ENCODE results near the gene MRPL58. TPM values are rescaled to one million over a fixed set of nuclear protein-coding genes. Genes with fewer than 3 reads are reported as not detected.
"Not testable (repeated sequence)": the region's sequence is repeated elsewhere in the genome, so short reads cannot be mapped to it uniquely, and the experiment has no call there.

Gene MRPL58
- total and polyA plus RNA-seq, 5 experiments from 2014 or later = 23.9 to 58.1 (median 44.9) TPM

DNA sequence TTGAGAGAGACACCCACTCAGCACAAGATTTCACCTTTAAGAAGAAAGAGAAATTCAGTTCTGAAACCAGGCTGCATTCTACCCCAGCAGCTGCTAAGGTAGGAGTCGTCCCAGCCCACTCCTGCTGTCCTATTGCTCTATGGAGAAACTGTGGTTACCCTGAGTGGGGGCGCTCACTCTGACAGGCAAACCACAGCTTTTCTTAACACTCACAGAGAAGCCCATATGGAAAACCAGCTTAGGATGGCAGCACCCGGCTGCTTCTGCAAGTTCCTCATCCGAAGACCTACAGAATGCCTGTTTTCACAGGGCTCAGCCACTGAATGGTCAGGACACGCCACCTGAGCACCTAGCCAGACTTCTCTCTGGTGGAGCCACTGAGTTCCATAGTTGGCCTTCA lies 26.8 kb downstream of the MRPL58 start:
- H3K9me3 Mint-ChIP-seq = peaks cover 0 to 6% (median 0%) of the 10 kb centered on the region in 9 donors
- H3K4me1 Mint-ChIP-seq = peaks cover 22 to 44% (median 32%) of the 10 kb centered on the region in 4 donors
- H3K36me3 Mint-ChIP-seq = peaks cover 9 to 51% (median 13%) of the 10 kb centered on the region in 3 donors
- POLR2A ChIA-PET = interaction anchor here (1.1 to 1.4 kb wide), 3 partner anchors 27 to 417 kb away, joined by 3 to 4 read pairs (median 3); partner anchors contain the start of genes HID1, MRPL58 and TMEM94
- peak overlapping the region in 8 of 10 donors; percentile 4 to 78 (median 50) for H3K27ac Mint-ChIP-seq
- no peak overlapping the region for H3K4me3 Mint-ChIP-seq
- no peak for ATAC-seq
- H3K27me3 Mint-ChIP-seq = peaks cover 0 to 7% (median 0%) of the 10 kb centered on the region in 5 donors
- DNase-seq = no peak

- ATAC-seq (no peak), DNase-seq (no peak)
- Mint-ChIP-seq H3K9me3 (no peaks in the 10 kb centered on the region), H3K4me3 (no peak overlapping the region), H3K27ac (peak overlapping the region in 3 of 10 donors; percentile 52 to 76 (median 62)), H3K36me3 (peaks cover 9 to 51% (median 13%) of the 10 kb centered on the region in 3 donors), H3K27me3 (no peaks in the 10 kb centered on the region), H3K4me1 (peaks cover 13 to 39% (median 29%) of the 10 kb centered on the region in 4 donors)
- POLR2A ChIA-PET = interaction anchor here (1.0 kb wide), 1 partner anchor 56 kb away, joined by 5 read pairs; no protein-coding TSS in a partner anchor
Observed at GRCh38 chr17:75041656-75042280, 29.3 kb downstream of the MRPL58 start.

DNA sequence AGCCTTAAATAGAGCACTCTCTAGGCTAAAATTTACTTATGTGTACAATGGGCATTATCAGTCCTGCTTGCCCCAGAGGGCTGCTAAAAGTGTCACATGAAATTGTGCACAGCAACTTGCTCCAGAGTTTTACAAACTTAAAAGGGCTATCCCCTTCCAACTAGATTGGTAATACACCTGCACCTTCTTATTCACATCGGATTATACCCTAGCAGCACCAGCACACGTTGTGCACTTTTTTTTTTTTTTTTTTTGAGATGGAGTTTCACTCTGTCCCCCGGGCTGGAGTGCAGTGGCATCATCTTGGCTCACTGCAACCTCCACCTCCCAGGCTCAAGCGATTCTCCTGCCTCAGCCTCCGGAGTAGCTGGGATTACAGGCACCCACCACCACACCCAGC lies 31.3 kb downstream of the MRPL58 start:
- H3K9me3 Mint-ChIP-seq, ATAC-seq, DNase-seq, H3K27me3 Mint-ChIP-seq: not testable (repeated sequence)
- peaks cover 8 to 41% (median 9%) of the 10 kb centered on the region in 3 donors for H3K36me3 Mint-ChIP-seq
- peaks cover 17 to 45% (median 36%) of the 10 kb centered on the region in 4 donors for H3K4me1 Mint-ChIP-seq
- H3K27ac Mint-ChIP-seq = peak overlapping the region in 2 of 10 donors; percentile 29 to 41
- peak overlapping the region in 1 of 10 donors; percentile 24 for H3K4me3 Mint-ChIP-seq
- POLR2A ChIA-PET = interaction anchor here (0.6 to 1.4 kb wide), 3 partner anchors 74 to 218 kb away, joined by 3 to 8 read pairs (median 3); partner anchors contain the start of genes GGA3 and MRPS7

GRCh38 chr17:75044716-75045115 lies 32.2 kb downstream of the MRPL58 start:
- peak overlapping the region in 7 of 10 donors; percentile 34 to 88 (median 56) for H3K27ac Mint-ChIP-seq
- no peak for DNase-seq
- peaks cover 18 to 54% (median 45%) of the 10 kb centered on the region in 4 donors for H3K4me1 Mint-ChIP-seq
- POLR2A ChIA-PET = no interaction called here
- H3K36me3 Mint-ChIP-seq = peaks cover 4 to 37% (median 6%) of the 10 kb centered on the region in 3 donors
- H3K9me3 Mint-ChIP-seq = no peaks in the 10 kb centered on the region
- H3K27me3 Mint-ChIP-seq = no peaks in the 10 kb centered on the region
- H3K4me3 Mint-ChIP-seq = peak overlapping the region; percentile 31 to 98 (median 56)
- ATAC-seq = no peak

DNA sequence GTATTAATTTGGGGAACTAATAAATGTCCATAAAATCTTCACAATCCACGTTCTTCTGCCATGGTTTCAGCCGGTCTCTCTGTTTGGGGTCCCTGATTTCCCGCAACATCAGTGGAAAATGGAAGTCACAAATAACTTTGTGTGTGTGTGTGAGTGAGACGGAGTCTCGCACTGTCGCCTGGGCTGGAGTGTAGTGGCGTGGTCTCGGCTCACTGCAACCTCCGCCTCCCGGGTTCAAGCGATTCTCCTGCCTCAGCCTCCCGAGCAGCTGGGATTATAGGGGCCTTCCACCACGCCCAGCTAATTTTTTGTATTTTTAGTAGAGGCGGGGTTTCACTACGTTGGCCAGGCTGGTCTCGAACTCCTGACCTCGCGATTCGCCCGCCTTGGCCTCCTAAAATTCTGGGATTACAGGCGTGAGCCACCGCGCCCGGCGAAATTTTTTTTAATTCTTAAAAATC lies 33.5 kb downstream of the MRPL58 start:
- POLR2A ChIA-PET = interaction anchor here (0.8 to 4.7 kb wide), 11 partner anchors 10 to 224 kb away, joined by 3 to 68 read pairs (median 3); partner anchors contain the start of genes HID1 and MRPL58
- not testable (repeated sequence) for H3K9me3 Mint-ChIP-seq, DNase-seq, H3K27me3 Mint-ChIP-seq, ATAC-seq
- Mint-ChIP-seq H3K4me3 (peak overlapping the region; percentile 94 to 99 (median 96)), H3K27ac (peak overlapping the region; percentile 80 to 98 (median 97)), H3K4me1 (peaks cover 14 to 51% (median 47%) of the 10 kb centered on the region in 4 donors), H3K36me3 (peaks cover 0 to 33% (median 1%) of the 10 kb centered on the region in 3 donors)

DNA sequence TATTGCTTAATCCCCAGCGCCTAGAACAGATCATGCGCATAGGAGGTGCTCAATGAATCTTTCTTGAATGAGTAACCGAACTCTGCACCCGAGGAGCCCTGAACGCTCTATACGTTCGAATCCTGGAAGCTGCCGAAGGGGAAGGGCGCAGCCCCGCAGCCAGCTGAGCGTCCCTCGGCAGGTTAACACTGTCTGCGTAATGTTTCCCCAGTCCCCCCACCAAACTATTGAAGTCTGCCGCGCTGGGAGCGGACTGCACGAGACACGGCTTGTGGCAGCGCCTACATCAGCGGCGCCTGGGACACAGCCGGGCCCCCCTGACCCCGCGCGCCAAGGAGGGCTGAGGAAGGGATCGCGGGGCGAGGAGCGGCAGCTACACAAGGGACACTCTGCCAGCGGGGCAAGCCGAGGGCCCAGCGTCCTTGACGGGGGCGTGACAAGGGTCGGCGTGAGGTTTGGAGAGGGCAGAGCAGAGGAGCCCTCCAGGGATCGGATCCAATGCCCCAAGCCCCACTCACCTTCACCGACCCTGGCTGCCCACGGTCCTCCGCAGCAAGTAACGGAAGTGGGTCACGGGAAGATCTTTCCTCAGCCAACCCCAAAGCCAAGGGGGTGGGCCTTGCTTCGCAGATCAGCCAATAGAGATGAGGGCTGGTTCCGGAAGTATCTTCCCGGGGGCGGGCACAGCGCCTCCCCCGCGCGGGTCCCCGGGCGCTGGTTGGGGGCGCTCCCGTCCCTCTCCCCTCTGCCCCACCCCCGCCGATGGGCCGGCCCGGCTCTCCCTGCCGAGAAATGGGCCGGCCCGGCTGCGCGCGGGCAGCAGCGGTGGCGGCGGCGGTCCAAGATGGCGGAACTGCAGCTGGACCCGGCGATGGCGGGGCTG lies 34.2 kb downstream of the MRPL58 start, which contains the start of the genes ATP5PD and KCTD2:
ATP5PD (minus strand) TSS at position 563 of the 883 bp plus-strand sequence. CDS start 4,319 bp downstream, outside the sequence.
KCTD2 (plus strand) TSS at position 819 of the 883 bp plus-strand sequence; CDS start at position 845, 26 bp downstream.
- POLR2A ChIA-PET = interaction anchor here (0.6 to 4.7 kb wide), 17 partner anchors 10 to 223 kb away, joined by 3 to 68 read pairs (median 4); partner anchors contain the start of genes HID1 and MRPL58

DNA sequence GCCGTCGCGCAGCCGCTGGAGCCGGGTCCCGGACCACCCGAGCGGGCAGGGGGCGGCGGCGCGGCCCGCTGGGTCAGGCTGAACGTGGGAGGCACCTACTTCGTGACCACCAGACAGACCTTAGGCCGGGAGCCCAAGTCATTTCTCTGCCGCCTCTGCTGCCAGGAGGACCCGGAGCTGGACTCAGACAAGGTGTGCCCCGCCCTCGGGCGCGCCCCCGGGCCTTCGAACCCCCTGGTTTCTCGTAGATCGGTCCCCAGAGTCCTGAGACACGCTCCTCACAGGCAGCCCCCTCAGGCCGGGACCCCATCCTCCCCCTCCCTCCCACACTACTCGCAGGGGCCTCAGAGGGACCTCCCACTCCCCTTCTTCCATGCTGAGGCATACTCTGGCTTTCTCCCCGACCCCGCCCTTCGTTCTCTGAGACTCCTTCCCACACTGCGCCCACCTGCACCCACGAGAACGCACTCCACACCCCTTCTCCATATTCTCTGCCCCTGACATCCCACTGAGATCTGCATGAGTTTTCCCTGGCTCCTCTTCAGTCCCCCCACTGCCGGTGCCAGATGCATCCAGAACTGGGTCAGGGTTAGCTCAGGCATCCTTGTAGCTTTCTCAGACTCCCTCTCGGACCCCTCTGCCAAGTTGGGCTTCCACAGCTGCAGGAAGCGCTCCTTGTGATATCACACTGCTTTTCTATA lies 35.1 kb downstream of the MRPL58 start:
- DNase-seq (peak in 6 of 10 donors; percentile 10 to 45 (median 34)), ATAC-seq (peak; percentile 7 to 8)
- POLR2A ChIA-PET = interaction anchor here (0.8 to 4.7 kb wide), 9 partner anchors 11 to 136 kb away, joined by 3 to 68 read pairs (median 4); partner anchors contain the start of genes HID1 and MRPL58
- Mint-ChIP-seq H3K27me3 (no peaks in the 10 kb centered on the region), H3K36me3 (peaks cover 0 to 33% (median 6%) of the 10 kb centered on the region in 3 donors), H3K27ac (peak overlapping the region; percentile 88 to 98 (median 94)), H3K4me1 (peaks cover 17 to 54% (median 47%) of the 10 kb centered on the region in 4 donors), H3K9me3 (no peaks in the 10 kb centered on the region), H3K4me3 (peak overlapping the region; percentile 92 to 100 (median 96))

More for the DNA sequence above, 34.2 kb downstream of the MRPL58 start, which contains the start of the genes ATP5PD and KCTD2:
- Mint-ChIP-seq H3K4me3 (peak within 1 kb of the TSS; percentile 95 to 100 (median 96)), H3K27me3 (no peaks in the 10 kb centered on the region), H3K9me3 (no peaks in the 10 kb centered on the region), H3K4me1 (peaks cover 14 to 53% (median 47%) of the 10 kb centered on the region in 4 donors), H3K27ac (peak within 1 kb of the TSS; percentile 91 to 98 (median 98)), H3K36me3 (peaks cover 0 to 33% (median 3%) of the 10 kb centered on the region in 3 donors)
- ATAC-seq (peak; percentile 92 to 93), DNase-seq (peak; percentile 86 to 97 (median 91))

- peak overlapping the region; percentile 92 to 100 (median 96) for H3K4me3 Mint-ChIP-seq
- POLR2A ChIA-PET = interaction anchor here (0.9 to 4.7 kb wide), 9 partner anchors 11 to 155 kb away, joined by 3 to 68 read pairs (median 4); partner anchors contain the start of gene MRPL58
- H3K27ac Mint-ChIP-seq = peak overlapping the region; percentile 88 to 98 (median 94)
- DNase-seq (no peak), ATAC-seq (no peak)
- H3K36me3 Mint-ChIP-seq = peaks cover 0 to 41% (median 6%) of the 10 kb centered on the region in 3 donors
- H3K9me3 Mint-ChIP-seq = no peaks in the 10 kb centered on the region
- peaks cover 15 to 50% (median 47%) of the 10 kb centered on the region in 4 donors for H3K4me1 Mint-ChIP-seq
- no peaks in the 10 kb centered on the region for H3K27me3 Mint-ChIP-seq
Observed at GRCh38 chr17:75048249-75048878, 35.9 kb downstream of the MRPL58 start.

DNA sequence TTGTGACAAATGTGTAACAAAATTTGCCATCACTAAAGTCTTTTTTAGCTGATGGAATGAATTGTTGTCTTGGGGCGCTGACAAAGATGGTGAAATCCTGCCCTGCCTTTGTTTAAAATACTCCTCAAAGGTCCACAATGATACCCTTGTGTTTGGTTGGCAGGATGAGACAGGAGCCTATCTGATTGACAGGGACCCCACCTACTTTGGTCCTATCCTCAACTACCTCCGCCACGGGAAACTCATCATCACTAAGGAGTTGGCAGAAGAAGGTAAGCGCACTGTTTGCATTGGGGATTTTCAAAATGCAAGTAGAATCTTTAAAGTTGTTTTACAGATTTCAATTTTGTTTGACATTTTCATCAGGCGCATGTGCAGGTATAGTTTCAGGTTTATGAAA lies 36.6 kb downstream of the MRPL58 start:
- Mint-ChIP-seq H3K9me3 (no peaks in the 10 kb centered on the region), H3K4me3 (peak overlapping the region in 7 of 10 donors; percentile 12 to 97 (median 94)), H3K27me3 (no peaks in the 10 kb centered on the region), H3K27ac (peak overlapping the region in 5 of 10 donors; percentile 31 to 97 (median 88)), H3K36me3 (peaks cover 0 to 44% (median 6%) of the 10 kb centered on the region in 3 donors), H3K4me1 (peaks cover 15 to 47% (median 44%) of the 10 kb centered on the region in 4 donors)
- ATAC-seq (no peak), DNase-seq (no peak)
- POLR2A ChIA-PET = interaction anchor here (0.9 to 4.7 kb wide), 7 partner anchors 11 to 155 kb away, joined by 3 to 68 read pairs (median 3); partner anchors contain the start of genes MRPL58 and SUMO2

DNA sequence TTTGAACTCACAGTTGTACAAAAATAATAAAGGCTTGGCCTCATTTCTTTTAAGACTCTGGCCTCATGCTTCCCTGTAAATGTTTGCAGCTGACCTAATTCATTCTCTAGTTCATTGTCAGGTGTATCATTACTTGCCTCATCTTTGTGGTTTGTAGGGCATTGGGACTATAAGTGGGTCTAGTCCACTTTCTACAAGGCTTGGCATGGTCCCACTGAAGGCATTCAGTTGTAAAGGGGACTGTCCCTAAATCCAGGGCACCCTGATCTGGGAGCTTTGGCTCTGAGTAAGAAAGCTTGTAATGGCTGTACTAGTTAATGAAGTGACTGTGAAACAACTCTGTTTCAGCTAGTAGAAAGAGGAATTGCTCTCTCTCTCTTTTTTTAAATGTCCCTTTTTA lies 37.2 kb downstream of the MRPL58 start:
- POLR2A ChIA-PET = interaction anchor here (1.1 to 4.7 kb wide), 2 partner anchors 13 to 133 kb away, joined by 3 to 68 read pairs; partner anchors contain the start of gene SUMO2
- no peaks in the 10 kb centered on the region for H3K9me3 Mint-ChIP-seq
- ATAC-seq (no peak), DNase-seq (no peak)
- H3K4me3 Mint-ChIP-seq = peak overlapping the region in 2 of 10 donors; percentile 26 to 56
- peaks cover 0 to 50% (median 6%) of the 10 kb centered on the region in 3 donors for H3K36me3 Mint-ChIP-seq
- peak overlapping the region in 3 of 10 donors; percentile 10 to 52 (median 23) for H3K27ac Mint-ChIP-seq
- H3K27me3 Mint-ChIP-seq = no peaks in the 10 kb centered on the region
- peaks cover 13 to 44% (median 42%) of the 10 kb centered on the region in 4 donors for H3K4me1 Mint-ChIP-seq
